ENCODE measurements around the gene ABT1.

The ABT1 gene

DNA sequence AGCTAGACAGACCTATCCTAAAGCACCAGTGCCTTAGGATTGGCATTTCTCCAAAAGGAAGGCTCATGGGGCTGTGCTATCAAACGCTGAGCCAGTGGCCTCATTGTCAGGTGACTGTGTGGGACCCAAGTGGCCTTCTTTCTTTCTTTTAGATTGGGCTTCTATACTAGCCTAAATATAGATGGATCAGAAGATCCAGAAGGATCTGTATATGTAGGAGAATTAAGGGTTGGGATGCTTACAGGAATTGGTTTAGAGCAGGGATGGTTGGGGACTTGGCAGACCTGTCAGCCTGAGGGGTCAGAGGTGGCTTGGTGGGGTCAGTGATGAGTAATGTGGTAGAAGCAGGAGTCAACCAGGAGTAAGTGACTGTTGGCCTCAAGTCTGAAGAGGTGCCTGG lies 14.8 kb downstream of the ABT1 start:
- Histone ChIP-seq H3K27me3 (ENCODE audit: insufficient read depth, poor library complexity, severe bottlenecking) (peaks cover 4% of the 10 kb centered on the region), H3K27ac (replicated peaks) (no peak overlapping the region), H3K4me3 (replicated peaks; ENCODE audit: insufficient read depth, low read length) (no peak overlapping the region)
- DNase-seq (ENCODE audit: low read depth in 1 of 2, low spot score in 1 of 2): no peak
- TF ChIP-seq SPI1 (IDR thresholded peaks at IDR 0.05; ENCODE audit: borderline replicate concordance, low read depth) (no peak), GABPA (IDR thresholded peaks at IDR 0.05; ENCODE audit: low read depth) (no peak), REST (IDR thresholded peaks at IDR 0.05; ENCODE audit: insufficient replicate concordance, low read depth) (no peak), POLR2AphosphoS5 (IDR thresholded peaks at IDR 0.05; ENCODE audit: low read depth) (no peak), CTCF (IDR thresholded peaks at IDR 0.05; ENCODE audit: insufficient read depth, low read length) (no peak)

DNA sequence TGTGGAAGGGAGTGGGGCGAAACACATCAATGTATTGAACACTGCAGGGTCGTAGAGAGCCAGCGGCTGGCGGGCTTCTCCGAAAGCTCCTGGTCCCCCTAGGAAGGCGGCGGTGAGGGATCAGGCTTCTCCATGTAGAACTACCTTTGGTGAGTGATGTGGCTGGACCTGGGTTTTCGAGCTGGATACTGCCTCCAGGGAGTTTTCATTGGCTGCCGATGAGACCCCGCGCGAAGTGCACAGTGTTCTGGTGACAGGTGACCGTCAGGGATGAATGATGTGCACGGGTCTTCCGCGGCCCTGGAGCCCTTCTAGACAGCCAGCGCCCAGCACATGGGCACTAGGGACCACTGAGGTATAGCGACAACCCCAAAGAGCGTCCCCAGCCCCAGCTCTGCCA lies 16.4 kb downstream of the ABT1 start:
- no peak for DNase-seq (ENCODE audit: low read depth in 1 of 2, low spot score in 1 of 2)
- peaks cover 4% of the 10 kb centered on the region for H3K27me3 ChIP-seq (ENCODE audit: insufficient read depth, poor library complexity, severe bottlenecking)
- no peak overlapping the region for H3K4me3 ChIP-seq (replicated peaks; ENCODE audit: insufficient read depth, low read length)
- TF ChIP-seq GABPA (IDR thresholded peaks at IDR 0.05; ENCODE audit: low read depth) (no peak), POLR2AphosphoS5 (IDR thresholded peaks at IDR 0.05; ENCODE audit: low read depth) (no peak), REST (IDR thresholded peaks at IDR 0.05; ENCODE audit: insufficient replicate concordance, low read depth) (no peak), SPI1 (IDR thresholded peaks at IDR 0.05; ENCODE audit: borderline replicate concordance, low read depth) (no peak)
- no peak overlapping the region for H3K27ac ChIP-seq (replicated peaks)

- TF ChIP-seq POLR2AphosphoS5 (IDR thresholded peaks at IDR 0.05; ENCODE audit: low read depth) (no peak), CTCF (IDR thresholded peaks at IDR 0.05; ENCODE audit: insufficient read depth, low read length) (no peak), GABPA (IDR thresholded peaks at IDR 0.05; ENCODE audit: low read depth) (no peak), REST (IDR thresholded peaks at IDR 0.05; ENCODE audit: insufficient replicate concordance, low read depth) (no peak), SPI1 (IDR thresholded peaks at IDR 0.05; ENCODE audit: borderline replicate concordance, low read depth) (no peak)
- H3K27me3 ChIP-seq (ENCODE audit: insufficient read depth, poor library complexity, severe bottlenecking): peaks cover 4% of the 10 kb centered on the region
- no peak overlapping the region for H3K4me3 ChIP-seq (replicated peaks; ENCODE audit: insufficient read depth, low read length)
- DNase-seq (ENCODE audit: low read depth in 1 of 2, low spot score in 1 of 2): no peak
- no peak overlapping the region for H3K27ac ChIP-seq (replicated peaks)
These were observed 17.2 kb downstream of the ABT1 start for GRCh38 chr6:26613689-26614683.
